Vagina (tissue), 2 donors: ENCODE results near the gene NUP210L. TPM values are rescaled to one million over a fixed set of nuclear protein-coding genes. Genes with fewer than 3 reads are reported as not detected.

Experiments
- DNase-seq, 2 donors: peaks; one replicate each; pipeline ENCODE4 v3.0.0-alpha.2; 2017; ENCODE audit errors: extremely low spot score in 2 of 2
- H3K27ac ChIP-seq: fragments of 200-600 bp; sonication (generic); one replicate; pipeline ENCODE4 v1.5.1; 2019
- H3K27me3 ChIP-seq: fragments of 200-600 bp; sonication (generic); one replicate; pipeline ENCODE4 v1.5.1; 2019
- H3K36me3 ChIP-seq, 2 donors: fragments of 200-600 bp; sonication (generic); one replicate each; pipeline ENCODE4 v1.5.1; 2017 to 2019
- H3K4me1 ChIP-seq: fragments of 200-600 bp; sonication (generic); one replicate; pipeline ENCODE4 v1.5.1; 2019
- H3K4me3 ChIP-seq, 2 donors: fragments of 200-600 bp; sonication (generic); 1 replicate in 1 of 2; 2 replicates in 1 of 2; pipeline ENCODE4 v1.5.1; 2016 to 2019
- H3K9me3 ChIP-seq: fragments of 200-600 bp; sonication (generic); one replicate; pipeline ENCODE4 v1.5.1; 2019
- POLR2A ChIP-seq, 2 donors: fragments of 450-650 bp; IDR thresholded peaks; one replicate each; pipeline ENCODE4 v1.6.1; 2017; ENCODE audit warnings: antibody characterized with exemption in 2 of 2, mild to moderate bottlenecking in 2 of 2, moderate library complexity in 2 of 2
- POLR2AphosphoS5 ChIP-seq, 2 donors: sonication (generic); formaldehyde crosslinking; IDR thresholded peaks; one replicate each; pipeline ENCODE4 v1.9.0; 2017; ENCODE audit warnings: antibody characterized with exemption in 2 of 2, mild to moderate bottlenecking in 2 of 2, low read depth in 1 of 2; ENCODE audit not compliant: insufficient read depth in 1 of 2
- intact Hi-C: fragments of 100-400 bp; cut with DNase I; formaldehyde crosslinking; loops from one replicate; pipeline ENCODE4 v1.15.1; 2023
- total RNA-seq: library from RNA; depleted of rRNA; stranded (reverse); fragments of >200 nt; gene quantifications from one replicate; pipeline ENCODE4 v1.2.3, GENCODE V29; 2016
- TF ChIP-seq, protein P1 (sequence below), 3 experiments: fragments of 450-650 bp in 2 of 3; fragments of 200-600 bp in 1 of 3; sonication (generic) in 1 of 3; IDR thresholded peaks; one replicate each; pipeline ENCODE4 v1.5.1; 2017 to 2019; ENCODE audit warnings: antibody characterized with exemption in 3 of 3, mild to moderate bottlenecking in 2 of 3, moderate library complexity in 2 of 3

Gene NUP210L
- total RNA-seq, 1 donor from 2014 or later, result not detected

DNA sequence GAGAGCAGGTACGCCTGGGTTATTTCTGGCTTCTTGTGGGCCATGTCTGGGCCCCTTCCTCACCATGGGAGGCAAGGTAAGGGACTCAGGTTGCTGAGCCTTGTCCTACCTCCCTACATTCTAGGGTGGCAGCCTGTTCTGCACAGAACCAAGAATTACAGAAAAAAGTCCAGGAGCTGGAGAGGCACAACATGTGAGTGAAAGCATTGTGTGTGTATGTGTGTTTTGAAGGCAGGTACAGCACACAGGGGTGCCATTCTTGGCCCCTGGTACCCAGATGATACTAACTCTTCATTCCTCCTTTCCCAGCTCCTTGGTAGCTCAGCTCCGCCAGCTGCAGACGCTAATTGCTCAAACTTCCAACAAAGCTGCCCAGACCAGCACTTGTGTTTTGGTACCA, 181.8 kb downstream of the NUP210L start:
- intact Hi-C loops, result no loop called here
- Histone ChIP-seq H3K27ac (no peak overlapping the region), H3K4me3 (no peak overlapping the region), H3K27me3 (no peaks in the 10 kb centered on the region), H3K4me1 (peaks cover 30% of the 10 kb centered on the region), H3K9me3 (no peaks in the 10 kb centered on the region), H3K36me3 (peaks cover 0 to 28% of the 10 kb centered on the region in 2 donors)
- TF ChIP-seq, protein P1, sequence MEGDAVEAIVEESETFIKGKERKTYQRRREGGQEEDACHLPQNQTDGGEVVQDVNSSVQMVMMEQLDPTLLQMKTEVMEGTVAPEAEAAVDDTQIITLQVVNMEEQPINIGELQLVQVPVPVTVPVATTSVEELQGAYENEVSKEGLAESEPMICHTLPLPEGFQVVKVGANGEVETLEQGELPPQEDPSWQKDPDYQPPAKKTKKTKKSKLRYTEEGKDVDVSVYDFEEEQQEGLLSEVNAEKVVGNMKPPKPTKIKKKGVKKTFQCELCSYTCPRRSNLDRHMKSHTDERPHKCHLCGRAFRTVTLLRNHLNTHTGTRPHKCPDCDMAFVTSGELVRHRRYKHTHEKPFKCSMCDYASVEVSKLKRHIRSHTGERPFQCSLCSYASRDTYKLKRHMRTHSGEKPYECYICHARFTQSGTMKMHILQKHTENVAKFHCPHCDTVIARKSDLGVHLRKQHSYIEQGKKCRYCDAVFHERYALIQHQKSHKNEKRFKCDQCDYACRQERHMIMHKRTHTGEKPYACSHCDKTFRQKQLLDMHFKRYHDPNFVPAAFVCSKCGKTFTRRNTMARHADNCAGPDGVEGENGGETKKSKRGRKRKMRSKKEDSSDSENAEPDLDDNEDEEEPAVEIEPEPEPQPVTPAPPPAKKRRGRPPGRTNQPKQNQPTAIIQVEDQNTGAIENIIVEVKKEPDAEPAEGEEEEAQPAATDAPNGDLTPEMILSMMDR (IDR thresholded peaks at IDR 0.05), result no peak
- TF ChIP-seq POLR2A (IDR thresholded peaks at IDR 0.05), result no peak
- TF ChIP-seq POLR2AphosphoS5 (IDR thresholded peaks at IDR 0.05; ENCODE audit: insufficient read depth in 1 of 2, low read depth in 1 of 2), result no peak
- DNase-seq, result no peak

- no peaks in the 10 kb centered on the region for H3K27me3 ChIP-seq
- DNase-seq, result no peak
- H3K4me1 ChIP-seq, result peaks cover 31% of the 10 kb centered on the region
- H3K36me3 ChIP-seq, result peaks cover 0 to 18% of the 10 kb centered on the region in 2 donors
- H3K4me3 ChIP-seq, result no peak overlapping the region
- no peak overlapping the region for H3K27ac ChIP-seq
- TF ChIP-seq POLR2A (IDR thresholded peaks at IDR 0.05) (no peak), POLR2AphosphoS5 (IDR thresholded peaks at IDR 0.05; ENCODE audit: insufficient read depth in 1 of 2, low read depth in 1 of 2) (no peak)
- TF ChIP-seq, protein P1 (IDR thresholded peaks at IDR 0.05), result no peak
- intact Hi-C loops, result no loop called here
- H3K9me3 ChIP-seq, result no peaks in the 10 kb centered on the region
Measured at GRCh38 chr1:153970346-153970745, 184.5 kb downstream of the NUP210L start.

DNA sequence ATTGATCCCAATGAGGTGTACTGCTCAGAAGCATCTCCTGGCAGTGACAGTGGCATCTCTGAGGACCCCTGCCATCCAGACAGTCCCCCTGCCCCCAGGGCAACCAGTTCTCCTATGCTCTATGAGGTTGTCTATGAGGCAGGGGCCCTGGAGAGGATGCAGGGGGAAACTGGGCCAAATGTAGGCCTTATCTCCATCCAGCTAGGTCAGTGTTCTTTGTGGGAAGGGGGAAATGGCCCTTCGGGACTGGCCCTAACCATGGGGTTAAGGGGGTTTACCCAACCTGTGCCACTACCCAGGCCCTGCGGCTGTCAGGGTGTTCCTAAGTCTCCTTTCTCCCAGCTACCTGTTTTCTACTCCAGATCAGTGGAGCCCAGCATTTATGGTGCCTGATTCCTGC, 185.9 kb downstream of the NUP210L start:
- H3K4me1 ChIP-seq, result peaks cover 43% of the 10 kb centered on the region
- H3K9me3 ChIP-seq, result no peaks in the 10 kb centered on the region
- H3K27me3 ChIP-seq, result no peaks in the 10 kb centered on the region
- H3K36me3 ChIP-seq, result peaks cover 0 to 4% of the 10 kb centered on the region in 2 donors
- no peak for DNase-seq
- no peak overlapping the region for H3K4me3 ChIP-seq
- no peak for TF ChIP-seq POLR2AphosphoS5 (IDR thresholded peaks at IDR 0.05; ENCODE audit: insufficient read depth in 1 of 2, low read depth in 1 of 2)
- TF ChIP-seq POLR2A (IDR thresholded peaks at IDR 0.05), result no peak
- TF ChIP-seq, protein P1 (IDR thresholded peaks at IDR 0.05), result no peak
- H3K27ac ChIP-seq, result no peak overlapping the region
- intact Hi-C loops, result no loop called here

GRCh38 chr1:153968408-153968807, 186.5 kb downstream of the NUP210L start:
- Histone ChIP-seq H3K27ac (peak overlapping the region; percentile 93), H3K27me3 (no peaks in the 10 kb centered on the region), H3K36me3 (no peaks in the 10 kb centered on the region), H3K9me3 (no peaks in the 10 kb centered on the region), H3K4me1 (peaks cover 45% of the 10 kb centered on the region), H3K4me3 (peak overlapping the region; percentile 63 to 65)
- DNase-seq, result no peak
- intact Hi-C loops, result no loop called here
- no peak for TF ChIP-seq POLR2AphosphoS5 (IDR thresholded peaks at IDR 0.05; ENCODE audit: insufficient read depth in 1 of 2, low read depth in 1 of 2)
- TF ChIP-seq, protein P1 (IDR thresholded peaks at IDR 0.05), result no peak
- TF ChIP-seq POLR2A (IDR thresholded peaks at IDR 0.05), result no peak

DNA sequence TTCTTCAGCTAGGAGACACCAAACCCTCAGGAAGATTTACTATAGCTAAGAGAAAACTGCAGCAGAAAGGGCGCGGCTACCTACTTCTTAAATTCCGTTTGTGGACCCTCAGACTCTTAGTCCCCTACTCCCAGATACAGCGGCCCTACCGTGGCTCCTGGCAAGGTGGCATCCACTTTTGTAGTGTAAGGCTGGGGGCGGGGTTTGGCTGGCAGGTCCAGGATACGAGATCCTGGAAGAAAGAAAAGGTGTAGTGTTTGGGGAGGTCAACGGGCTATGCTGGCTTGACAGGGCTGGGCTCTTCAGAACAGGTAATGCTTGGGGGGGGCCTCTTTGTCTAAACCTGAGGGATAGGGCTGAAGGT, 186.9 kb downstream of the NUP210L start:
- Histone ChIP-seq H3K9me3 (no peaks in the 10 kb centered on the region), H3K4me3 (peak overlapping the region; percentile 63 to 65), H3K27ac (peak overlapping the region; percentile 93), H3K36me3 (no peaks in the 10 kb centered on the region), H3K4me1 (peaks cover 46% of the 10 kb centered on the region), H3K27me3 (no peaks in the 10 kb centered on the region)
- intact Hi-C loops, result no loop called here
- TF ChIP-seq, protein P1 (IDR thresholded peaks at IDR 0.05), result no peak
- TF ChIP-seq POLR2AphosphoS5 (IDR thresholded peaks at IDR 0.05; ENCODE audit: insufficient read depth in 1 of 2, low read depth in 1 of 2), result no peak
- no peak for TF ChIP-seq POLR2A (IDR thresholded peaks at IDR 0.05)
- DNase-seq, result no peak
